K562 (cell line): ENCODE results near the gene CCDC69. TPM values are rescaled to one million over a fixed set of nuclear protein-coding genes. Genes with fewer than 3 reads are reported as not detected.

ENCODE experiments used
- ATAC-seq: fragments of 200-7000 bp; cut with Tn5 transposase; 3 replicates; pipeline ENCODE4 v1.9.1; 2020; ENCODE audit warnings: moderate library complexity
- BruUV-seq: library from RNA; stranded (reverse); fragments of 400-500 nt; replicated peaks from 2 replicates; lab custom pipeline; 2021; lab: Mats Ljungman, UMichigan
- CTCF ChIA-PET: fragments of 300-600 bp; formaldehyde crosslinking; extraction: SDS; loops from one replicate; lab custom pipeline; 2021; ENCODE audit warnings: low intra/inter-chr PET ratio; lab: Yijun Ruan, JAX
- POLR2A ChIA-PET: fragments of 300-600, 350-650 bp; sonication (Branson Sonifier 250); formaldehyde crosslinking; extraction: SDS; loops from one replicate; lab custom pipeline; 2021; ENCODE audit warnings: antibody characterized with exemption, inconsistent platforms; lab: Yijun Ruan, JAX
- DNase-seq, 4 experiments: peaks; one replicate each; pipeline versions ENCODE4 v3.0.0 to v3.0.0-alpha.2; 2011 to 2018; ENCODE audit warnings: low spot score in 3 of 4, mixed read lengths in 3 of 4; ENCODE audit errors: extremely low read depth in 1 of 4
- FAIRE-seq: peaks from 2 replicates; lab custom pipeline; 2011; peaks lifted over from hg19 to GRCh38; lab: Jason Lieb, UNC
- H2AFZ ChIP-seq: 2 replicates; pipeline ENCODE4 v1.6.0; 2011; ENCODE audit warnings: low read depth, low read length, control low read depth, inconsistent platforms
- H3K27ac ChIP-seq: fragments of 200-600 bp; 3 replicates; pipeline ENCODE4 v1.8.0; 2011; ENCODE audit warnings: low read depth, mild to moderate bottlenecking, control low read depth, inconsistent platforms, low read length, moderate library complexity, mixed read lengths; ENCODE audit errors: extremely low read depth
- H3K27me3 ChIP-seq, 2 experiments: fragments of 300-600 bp in 1 of 2; 2 replicates in 1 of 2; 3 replicates in 1 of 2; pipeline versions ENCODE4 v1.6.0 to v1.8.0; 2011; ENCODE audit warnings: inconsistent platforms in 2 of 2, low read length in 2 of 2, mild to moderate bottlenecking in 1 of 2, mixed read lengths in 1 of 2, moderate library complexity in 1 of 2; ENCODE audit not compliant: control insufficient read depth in 2 of 2, insufficient read depth in 2 of 2
- H3K36me3 ChIP-seq: fragments of 300-600 bp; 3 replicates; pipeline ENCODE4 v1.8.0; 2011; ENCODE audit warnings: mild to moderate bottlenecking, low read length, inconsistent platforms; ENCODE audit not compliant: control insufficient read depth, insufficient read depth
- H3K4me1 ChIP-seq, 2 experiments: fragments of 200-600 bp in 1 of 2; replicated peaks in 1 of 2; 2 replicates in 1 of 2; 3 replicates in 1 of 2; pipeline versions ENCODE4 v1.5.1 to v1.8.0; 2011; ENCODE audit warnings: inconsistent platforms in 2 of 2, low read length in 2 of 2, mild to moderate bottlenecking in 1 of 2, mixed read lengths in 1 of 2, moderate library complexity in 1 of 2; ENCODE audit not compliant: control insufficient read depth in 2 of 2, insufficient read depth in 2 of 2
- H3K4me2 ChIP-seq: 2 replicates; pipeline ENCODE4 v1.6.1; 2011; ENCODE audit warnings: low read length, control low read depth, inconsistent platforms, mixed read lengths; ENCODE audit not compliant: insufficient read depth
- H3K4me3 ChIP-seq: fragments of 200-600 bp; sonication (generic), shearing (Covaris generic); 2 replicates; pipeline ENCODE4 v1.5.1; 2016; ENCODE audit warnings: control low read depth, inconsistent platforms
- H3K79me2 ChIP-seq: fragments of 200-600 bp; 3 replicates; pipeline ENCODE4 v1.8.0; 2011; ENCODE audit warnings: low read length, inconsistent platforms; ENCODE audit not compliant: control insufficient read depth, insufficient read depth
- H3K9ac ChIP-seq, 2 experiments: 2 replicates each; pipeline versions ENCODE4 v1.6.0 to v1.6.1; 2011; ENCODE audit warnings: low read depth in 2 of 2, low read length in 2 of 2, control low read depth in 1 of 2, inconsistent platforms in 1 of 2, mild to moderate bottlenecking in 1 of 2, mixed read lengths in 1 of 2; ENCODE audit not compliant: insufficient read depth in 1 of 2
- H3K9me1 ChIP-seq: one replicate; pipeline ENCODE4 v1.6.0; 2011; ENCODE audit warnings: inconsistent platforms, mild to moderate bottlenecking, low read length, moderate library complexity; ENCODE audit not compliant: control insufficient read depth, insufficient read depth
- H3K9me3 ChIP-seq: replicated peaks from 2 replicates; pipeline ENCODE4 v1.5.1; 2011; ENCODE audit warnings: low read depth, low read length, inconsistent platforms; ENCODE audit not compliant: control insufficient read depth, insufficient read depth
- H4K20me1 ChIP-seq: replicated peaks from 2 replicates; pipeline ENCODE4 v1.6.1; 2011; ENCODE audit warnings: low read length, inconsistent platforms, mixed read lengths; ENCODE audit not compliant: control insufficient read depth, insufficient read depth
- CCNT2 ChIP-seq: IDR thresholded peaks from 2 replicates; pipeline ENCODE4 v1.6.1; 2011; ENCODE audit warnings: borderline replicate concordance, low read depth, mild to moderate bottlenecking, moderate library complexity, mixed read lengths, low read length; ENCODE audit not compliant: insufficient read length; ENCODE audit errors: extremely low read depth
- DMBX1 ChIP-seq: fragments of 250-450 bp; sonication (Bioruptor Pico); IDR thresholded peaks from 2 replicates; pipeline ENCODE4 v1.8.0; 2022; ENCODE audit warnings: inconsistent platforms, mild to moderate bottlenecking, moderate library complexity, borderline replicate concordance
- EWSR1 ChIP-seq: fragments of 450-650 bp; IDR thresholded peaks from 2 replicates; pipeline ENCODE4 v1.6.1; 2018; ENCODE audit warnings: borderline replicate concordance, mild to moderate bottlenecking, low read depth, moderate library complexity; ENCODE audit not compliant: partially characterized antibody
- GTF3C2 ChIP-seq: IDR thresholded peaks from 3 replicates; pipeline ENCODE4 v1.6.1; 2011; ENCODE audit warnings: borderline replicate concordance, mild to moderate bottlenecking, moderate library complexity; ENCODE audit not compliant: insufficient read length; ENCODE audit errors: extremely low read depth
- HOXB6 ChIP-seq: fragments of 250-450 bp; sonication (Bioruptor Pico); IDR thresholded peaks from 2 replicates; pipeline ENCODE4 v1.5.1; 2022; ENCODE audit warnings: mild to moderate bottlenecking, borderline replicate concordance
- KDM1A ChIP-seq, 2 experiments: fragments of 450-650 bp; IDR thresholded peaks; 2 replicates each; pipeline ENCODE4 v1.6.1; 2016; ENCODE audit warnings: mild to moderate bottlenecking in 2 of 2
- MAFG ChIP-seq: fragments of 450-650 bp; conservative IDR thresholded peaks from 2 replicates; pipeline ENCODE4 v1.6.1; 2016; ENCODE audit warnings: missing genetic modification characterization, missing compliant biosample characterization
- SFPQ ChIP-seq: fragments of 200-400 bp; formaldehyde crosslinking; IDR thresholded peaks from 2 replicates; pipeline ENCODE4 v1.6.1; 2017; ENCODE audit warnings: mild to moderate bottlenecking, low read depth, low read length, moderate library complexity
- TCF7 ChIP-seq: sonication (generic); IDR thresholded peaks from 2 replicates; pipeline ENCODE4 v1.6.1; 2016; ENCODE audit warnings: antibody characterized with exemption, borderline replicate concordance
- XRCC5 ChIP-seq: fragments of 200-400 bp; formaldehyde crosslinking; IDR thresholded peaks from 2 replicates; pipeline ENCODE4 v1.6.1; 2017; ENCODE audit warnings: low read depth, mild to moderate bottlenecking, low read length
- ZBTB49 ChIP-seq: sonication (generic); formaldehyde crosslinking; IDR thresholded peaks from 2 replicates; pipeline ENCODE4 v1.8.0; 2022; ENCODE audit warnings: missing genetic modification reagents, mild to moderate bottlenecking, borderline replicate concordance
- ZNF436 ChIP-seq: fragments of 250-450, 450-650 bp; sonication (Bioruptor Pico); formaldehyde crosslinking; IDR thresholded peaks from 2 replicates; pipeline ENCODE4 v1.7.0; 2020; ENCODE audit warnings: mild to moderate bottlenecking
- WGBS: fragments of 100-300 bp; shearing (Covaris generic); methylation state at CpG from one replicate; pipeline ENCODE4 v1.1.6; 2016; ENCODE audit warnings: low coverage, mixed read lengths; ENCODE audit not compliant: insufficient coverage; ENCODE audit errors: missing lambda C conversion rate; 5-methylcytosine and 5-hydroxymethylcytosine counted together
- in situ Hi-C: fragments of 300-500 bp; cut with MboI; formaldehyde crosslinking; loops from 4 replicates; pipeline ENCODE4 v1.15.0; 2018; ENCODE audit warnings: inconsistent platforms, mixed read lengths
- intact Hi-C: fragments of 100-400 bp; cut with micrococcal nuclease; formaldehyde crosslinking; loops from 2 replicates; pipeline ENCODE4 v1.14.2; 2022
- polyA plus RNA-seq, 8 experiments: library from polyadenylated mRNA; depleted of rRNA in 4 of 8; stranded (reverse) in 5 of 8; unstranded in 3 of 8; fragments of >200 nt; fragmentation: Nextera tagmentation in 2 of 8; fragmentation: Illumina TruSeq in 1 of 8; extraction: Ambion mirVana in 2 of 8; extraction: Trizol in 1 of 8; gene quantifications; 2 replicates each; pipeline versions ENCODE4 v1.2.1 to v1.2.3, GENCODE V29; 2011 to 2014; ENCODE audit warnings: inconsistent platforms in 1 of 8, missing spikeins in 1 of 8
- total RNA-seq, 7 experiments: library from RNA; depleted of rRNA in 6 of 7; stranded (reverse); fragments of >200 nt in 6 of 7; fragmentation: Illumina TruSeq in 2 of 7; extraction: Trizol in 2 of 7; gene quantifications; 2 replicates each; pipeline versions ENCODE4 v1.2.1 to v1.2.3, GENCODE V29; 2011 to 2021; ENCODE audit warnings: low replicate concordance in 1 of 7

Gene CCDC69
- total and polyA plus RNA-seq, 9 of the 15 experiments (the other 6 are each of a cell fraction or from before 2014, with no cell fraction given): 0.65 to 12.2 (median 7.6) TPM

- TF ChIP-seq GTF3C2: no peak
Observed at GRCh38 chr5:151230048-151230680, 6.3 kb upstream of the CCDC69 start (continued).

- intact Hi-C loops (no loop called here), in situ Hi-C loops (no loop called here)
- no peak for FAIRE-seq
- DNase-seq: no peak
- Histone ChIP-seq H3K27me3 (peaks cover 5 to 9% of the 10 kb centered on the region in 2 experiments; a peak in 4 of 5 replicates), H4K20me1 (no peaks in the 10 kb centered on the region), H3K4me3 (no peak overlapping the region), H3K9me3 (no peaks in the 10 kb centered on the region), H3K27ac (no peak overlapping the region), H3K4me2 (no peak overlapping the region), H2AFZ (no peak overlapping the region), H3K9ac (no peak overlapping the region), H3K36me3 (no peaks in the 10 kb centered on the region), H3K4me1 (peaks cover 2 to 3% of the 10 kb centered on the region in 2 experiments; a peak in 2 of 5 replicates), H3K79me2 (no peaks in the 10 kb centered on the region), H3K9me1 (no peaks in the 10 kb centered on the region)
- ChIA-PET POLR2A (no interaction called here), CTCF (no interaction called here)
- WGBS: 23% methylated on average over 2 of the region's 2 CpGs
- BruUV-seq: no TSS peak
- ATAC-seq: no peak
- no peak for TF ChIP-seq DMBX1 (CRISPR knock-in tag)
- TF ChIP-seq TCF7: no peak
- no peak for TF ChIP-seq EWSR1
- no peak for TF ChIP-seq HOXB6 (CRISPR knock-in tag)
- TF ChIP-seq ZBTB49 (CRISPR knock-in tag): no peak
- no peak for TF ChIP-seq MAFG (tag)
- TF ChIP-seq KDM1A (IDR thresholded peaks at IDR 0.05): no peak
- TF ChIP-seq XRCC5: no peak
- no peak for TF ChIP-seq CCNT2
- no peak for TF ChIP-seq ZNF436 (CRISPR knock-in tag)
- TF ChIP-seq SFPQ: no peak
Observed at GRCh38 chr5:151228986-151229385, 5.1 kb upstream of the CCDC69 start.
